Left lung (tissue), 10 donors: ENCODE data around the gene PDE4D. TPM values are rescaled to one million over a fixed set of nuclear protein-coding genes. Genes with fewer than 3 reads are reported as not detected.

Experiments
- ATAC-seq: fragments of 200-7000 bp; cut with Tn5 transposase; one replicate; pipeline ENCODE4 v1.9.1; 2020; ENCODE audit warnings: moderate library complexity
- DNase-seq, 4 donors: peaks; one replicate each; pipeline ENCODE4 v3.0.0-alpha.2; 2013 to 2020
- H3K27ac ChIP-seq, 2 donors: fragments of 200-600 bp; sonication (generic) in 1 of 2; one replicate each; pipeline versions ENCODE4 v1.5.0 to v1.8.0; 2020 to 2021
- H3K27me3 ChIP-seq, 2 donors: fragments of 200-600 bp; sonication (generic) in 1 of 2; one replicate each; pipeline versions ENCODE4 v1.5.0 to v1.8.0; 2020 to 2021
- H3K36me3 ChIP-seq, 2 donors: fragments of 200-600 bp; sonication (generic) in 1 of 2; one replicate each; pipeline versions ENCODE4 v1.5.0 to v1.8.0; 2020 to 2021
- H3K4me1 ChIP-seq, 2 donors: fragments of 200-600 bp; one replicate each; pipeline ENCODE4 v1.8.0; 2021
- H3K4me3 ChIP-seq, 2 donors: fragments of 200-600 bp; sonication (generic) in 1 of 2; one replicate each; pipeline versions ENCODE4 v1.5.0 to v1.8.0; 2020 to 2021; ENCODE audit warnings: mild to moderate bottlenecking in 1 of 2
- H3K9me3 ChIP-seq, 2 donors: fragments of 200-600 bp; sonication (generic) in 1 of 2; one replicate each; pipeline versions ENCODE4 v1.5.0 to v1.8.0; 2020 to 2021
- intact Hi-C, 2 donors: fragments of 100-400 bp; cut with DNase I; formaldehyde crosslinking; loops; one replicate each; pipeline versions ENCODE4 v1.11.2 to v1.14.2; 2022
- polyA plus RNA-seq, 6 donors: library from polyadenylated mRNA; unstranded; fragments of 120-200 nt; gene quantifications; one replicate each; pipeline ENCODE4 v1.2.1, GENCODE V29; 2013; ENCODE audit not compliant: insufficient read length in 6 of 6
- total RNA-seq, 2 donors: library from RNA; stranded (reverse); fragmentation: NEBNext Ultra II Directional; extraction: Animal tissue kit (Norgen Biotek cat#: 25700); gene quantifications; one replicate each; pipeline ENCODE4 v1.2.1, GENCODE V29; 2021
- TF ChIP-seq, protein P1 (sequence below), 2 donors: fragments of 200-600 bp; sonication (generic) in 1 of 2; IDR thresholded peaks; one replicate each; pipeline versions ENCODE4 v1.5.0 to v1.8.0; 2021; ENCODE audit warnings: antibody characterized with exemption in 2 of 2
- donor health status: DM: no; HTN: yes; CAD: no.
- donor health status: DM: no; HTN: no; CAD: no.

Gene PDE4D
- total and polyA plus RNA-seq, 8 donors: 21.4 to 57.1 (median 25.4) TPM

DNA sequence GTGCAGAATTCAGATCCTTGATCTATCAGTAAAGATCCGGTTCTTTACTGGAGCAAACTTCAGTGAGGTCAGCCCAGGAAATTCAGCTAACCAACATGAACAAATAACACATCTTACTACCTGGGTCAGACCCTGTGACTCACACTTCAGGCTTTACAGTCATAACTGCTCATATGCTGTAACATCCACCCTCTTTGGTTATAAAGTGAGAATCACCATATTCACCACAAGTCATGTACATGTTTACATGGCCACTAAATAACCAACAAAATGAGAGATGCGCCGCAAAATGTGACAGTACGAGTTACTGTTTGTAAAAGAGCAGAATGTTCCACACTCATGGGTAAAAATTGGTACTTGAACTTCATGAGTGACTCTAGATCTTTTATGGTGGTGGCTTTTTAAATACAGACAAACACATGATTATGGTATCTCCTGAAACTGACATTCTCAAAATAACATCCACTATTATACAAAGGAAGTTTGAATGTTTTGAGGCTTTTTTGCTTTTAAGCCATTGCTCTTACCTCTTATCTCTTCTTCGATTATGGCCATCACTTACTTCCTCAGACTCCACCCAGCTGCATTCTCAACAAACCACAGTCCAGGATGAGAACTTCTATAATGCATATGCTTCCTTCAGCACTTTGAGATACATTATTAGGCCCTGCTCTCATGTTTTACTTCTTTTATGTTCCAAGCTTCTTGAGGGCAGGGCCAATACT lies 794.1 kb downstream of the PDE4D start:
- TF ChIP-seq, protein P1, sequence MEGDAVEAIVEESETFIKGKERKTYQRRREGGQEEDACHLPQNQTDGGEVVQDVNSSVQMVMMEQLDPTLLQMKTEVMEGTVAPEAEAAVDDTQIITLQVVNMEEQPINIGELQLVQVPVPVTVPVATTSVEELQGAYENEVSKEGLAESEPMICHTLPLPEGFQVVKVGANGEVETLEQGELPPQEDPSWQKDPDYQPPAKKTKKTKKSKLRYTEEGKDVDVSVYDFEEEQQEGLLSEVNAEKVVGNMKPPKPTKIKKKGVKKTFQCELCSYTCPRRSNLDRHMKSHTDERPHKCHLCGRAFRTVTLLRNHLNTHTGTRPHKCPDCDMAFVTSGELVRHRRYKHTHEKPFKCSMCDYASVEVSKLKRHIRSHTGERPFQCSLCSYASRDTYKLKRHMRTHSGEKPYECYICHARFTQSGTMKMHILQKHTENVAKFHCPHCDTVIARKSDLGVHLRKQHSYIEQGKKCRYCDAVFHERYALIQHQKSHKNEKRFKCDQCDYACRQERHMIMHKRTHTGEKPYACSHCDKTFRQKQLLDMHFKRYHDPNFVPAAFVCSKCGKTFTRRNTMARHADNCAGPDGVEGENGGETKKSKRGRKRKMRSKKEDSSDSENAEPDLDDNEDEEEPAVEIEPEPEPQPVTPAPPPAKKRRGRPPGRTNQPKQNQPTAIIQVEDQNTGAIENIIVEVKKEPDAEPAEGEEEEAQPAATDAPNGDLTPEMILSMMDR (IDR thresholded peaks at IDR 0.05): no peak
- ATAC-seq (peak; percentile 36), DNase-seq (no peak)
- intact Hi-C loops: no loop called here
- no peaks in the 10 kb centered on the region for H3K9me3 ChIP-seq
- peaks cover 0 to 11% of the 10 kb centered on the region in 2 donors for H3K4me1 ChIP-seq
- H3K27me3 ChIP-seq: no peaks in the 10 kb centered on the region
- no peak overlapping the region for H3K27ac ChIP-seq
- H3K36me3 ChIP-seq: no peaks in the 10 kb centered on the region
- no peak overlapping the region for H3K4me3 ChIP-seq

- H3K36me3 ChIP-seq: no peaks in the 10 kb centered on the region
- TF ChIP-seq, protein P1 (IDR thresholded peaks at IDR 0.05): no peak
- intact Hi-C loops: no loop called here
- H3K9me3 ChIP-seq: no peaks in the 10 kb centered on the region
- no peak overlapping the region for H3K4me3 ChIP-seq
- peaks cover 0 to 11% of the 10 kb centered on the region in 2 donors for H3K4me1 ChIP-seq
- no peak overlapping the region for H3K27ac ChIP-seq
- H3K27me3 ChIP-seq: no peaks in the 10 kb centered on the region
- DNase-seq (no peak), ATAC-seq (no peak)
Measured at GRCh38 chr5:59098743-59099142, 794.8 kb downstream of the PDE4D start.

DNA sequence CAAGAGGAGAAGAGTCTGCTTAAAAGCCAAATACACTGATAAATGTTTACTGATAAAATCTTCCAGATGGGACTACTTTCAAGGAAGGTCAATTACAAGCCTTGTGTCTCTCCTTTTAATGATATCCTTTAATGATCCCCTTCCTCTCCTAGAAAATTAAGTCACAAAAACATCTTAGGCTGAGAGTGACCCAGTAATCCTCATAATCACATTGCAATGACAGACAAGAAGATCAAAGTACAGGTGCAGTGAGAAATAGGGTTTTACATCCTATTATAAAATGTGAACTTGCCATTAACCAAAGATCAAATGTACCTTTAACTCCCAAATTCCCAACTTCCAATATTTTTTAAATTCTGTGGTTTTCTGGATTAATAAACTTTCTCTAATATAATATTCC lies 795.8 kb downstream of the PDE4D start:
- Histone ChIP-seq H3K27ac (no peak overlapping the region), H3K4me3 (no peak overlapping the region), H3K36me3 (no peaks in the 10 kb centered on the region), H3K4me1 (peaks cover 0 to 11% of the 10 kb centered on the region in 2 donors), H3K9me3 (no peaks in the 10 kb centered on the region), H3K27me3 (no peaks in the 10 kb centered on the region)
- intact Hi-C loops: no loop called here
- TF ChIP-seq, protein P1 (IDR thresholded peaks at IDR 0.05): no peak
- no peak for ATAC-seq
- no peak for DNase-seq

GRCh38 chr5:59097116-59097515 lies 796.4 kb downstream of the PDE4D start:
- Histone ChIP-seq H3K27ac (no peak overlapping the region), H3K4me3 (no peak overlapping the region), H3K4me1 (peaks cover 0 to 11% of the 10 kb centered on the region in 2 donors), H3K9me3 (no peaks in the 10 kb centered on the region), H3K27me3 (no peaks in the 10 kb centered on the region), H3K36me3 (no peaks in the 10 kb centered on the region)
- TF ChIP-seq, protein P1 (IDR thresholded peaks at IDR 0.05): no peak
- DNase-seq (no peak), ATAC-seq (no peak)
- intact Hi-C loops: no loop called here

DNA sequence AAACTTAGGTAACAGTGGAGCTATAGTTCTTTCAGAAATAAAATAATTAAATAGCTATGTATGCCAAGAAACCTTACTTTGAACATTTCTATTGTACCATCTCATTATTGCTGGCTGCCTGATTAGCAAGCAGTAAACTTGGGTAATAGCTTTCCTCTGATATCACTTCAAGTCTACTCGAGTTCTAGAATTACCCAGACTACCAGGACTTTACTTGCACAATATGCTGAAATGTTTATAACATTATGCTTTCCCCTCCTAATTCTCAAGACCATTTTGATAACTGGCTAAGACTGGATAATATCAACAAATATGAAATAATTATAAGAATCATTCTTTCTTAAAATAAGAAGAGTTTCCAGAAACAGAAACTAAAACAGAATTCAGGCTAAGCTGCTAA lies 798.0 kb downstream of the PDE4D start:
- TF ChIP-seq, protein P1 (IDR thresholded peaks at IDR 0.05): no peak
- intact Hi-C loops: no loop called here
- no peaks in the 10 kb centered on the region for H3K36me3 ChIP-seq
- DNase-seq (peak in 2 of 4 donors; percentile 45 to 70), ATAC-seq (peak; percentile 71)
- H3K4me3 ChIP-seq: no peak overlapping the region
- H3K27me3 ChIP-seq: no peaks in the 10 kb centered on the region
- peak overlapping the region; percentile 24 to 69 for H3K27ac ChIP-seq
- peaks cover 0 to 11% of the 10 kb centered on the region in 2 donors for H3K4me1 ChIP-seq
- no peaks in the 10 kb centered on the region for H3K9me3 ChIP-seq
